ENCODE results near the gene SMAGP. TPM values are rescaled to one million over a fixed set of nuclear protein-coding genes. Genes with fewer than 3 reads are reported as not detected.

Gene SMAGP
- total and polyA plus RNA-seq, 2 donors (not counting 3 experiments of a cell fraction or from before 2014, with no cell fraction given) = 21.4 to 26.2 TPM

- Histone ChIP-seq H3K9me1 (replicated peaks; ENCODE audit: control insufficient read depth, extremely low read depth, insufficient read depth, low read length) (no peaks in the 10 kb centered on the region), H3K79me2 (ENCODE audit: control insufficient read depth, insufficient read depth, low read length) (no peaks in the 10 kb centered on the region), H2AFZ (ENCODE audit: low read depth, low read length) (peak within 1 kb of the TSS; percentile 82), H3K27ac (ENCODE audit: insufficient read depth, low read depth, low read length) (peak within 1 kb of the TSS; percentile 70), H3K4me1 (ENCODE audit: control insufficient read depth, extremely low read depth, insufficient read depth, low read length) (peaks cover 16% of the 10 kb centered on the region), H4K20me1 (replicated peaks; ENCODE audit: control insufficient read depth, extremely low read depth, insufficient read depth, low read length) (no peaks in the 10 kb centered on the region), H3K27me3 (ENCODE audit: control insufficient read depth in 2 of 2, insufficient read depth in 2 of 2, low read length in 2 of 2) (no peaks in the 10 kb centered on the region), H3K4me3 (replicated peaks in 1 of 3; ENCODE audit: insufficient read depth in 1 of 3, low read depth in 1 of 3, low read length in 3 of 3) (peak within 1 kb of the TSS; percentile 64 to 89 (median 69)), H3K9ac (replicated peaks; ENCODE audit: extremely low read depth, insufficient read depth, low read length) (peak within 1 kb of the TSS; percentile 85), H3K4me2 (ENCODE audit: insufficient read depth, low read length) (peak within 1 kb of the TSS; percentile 84), H3K9me3 (replicated peaks; ENCODE audit: control insufficient read depth, insufficient read depth, low read length) (no peaks in the 10 kb centered on the region), H3K36me3 (ENCODE audit: control insufficient read depth in 2 of 2, extremely low read depth in 1 of 2, insufficient read depth in 2 of 2, low read length in 2 of 2) (no peaks in the 10 kb centered on the region)
- TF ChIP-seq, protein P1, sequence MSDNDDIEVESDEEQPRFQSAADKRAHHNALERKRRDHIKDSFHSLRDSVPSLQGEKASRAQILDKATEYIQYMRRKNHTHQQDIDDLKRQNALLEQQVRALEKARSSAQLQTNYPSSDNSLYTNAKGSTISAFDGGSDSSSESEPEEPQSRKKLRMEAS (IDR thresholded peaks at IDR 0.05; ENCODE audit: insufficient read depth, insufficient read length) = no peak
- no peak for TF ChIP-seq JUN (IDR thresholded peaks at IDR 0.05; ENCODE audit: borderline replicate concordance, insufficient read depth, insufficient read length, low read depth)
- no peak for TF ChIP-seq POLR2AphosphoS5 (IDR thresholded peaks at IDR 0.05; ENCODE audit: insufficient read depth, low read depth, low read length)
- no peak for TF ChIP-seq EZH2 (IDR thresholded peaks at IDR 0.05; ENCODE audit: borderline replicate concordance, low read depth, low read length, severe bottlenecking)
- no peak for TF ChIP-seq FOS (IDR thresholded peaks at IDR 0.05; ENCODE audit: borderline replicate concordance, insufficient read depth, low read length)
- peak; percentile 16 for TF ChIP-seq POLR2A (IDR thresholded peaks at IDR 0.05; ENCODE audit: low read depth, low read length)
- TF ChIP-seq, protein P2, sequence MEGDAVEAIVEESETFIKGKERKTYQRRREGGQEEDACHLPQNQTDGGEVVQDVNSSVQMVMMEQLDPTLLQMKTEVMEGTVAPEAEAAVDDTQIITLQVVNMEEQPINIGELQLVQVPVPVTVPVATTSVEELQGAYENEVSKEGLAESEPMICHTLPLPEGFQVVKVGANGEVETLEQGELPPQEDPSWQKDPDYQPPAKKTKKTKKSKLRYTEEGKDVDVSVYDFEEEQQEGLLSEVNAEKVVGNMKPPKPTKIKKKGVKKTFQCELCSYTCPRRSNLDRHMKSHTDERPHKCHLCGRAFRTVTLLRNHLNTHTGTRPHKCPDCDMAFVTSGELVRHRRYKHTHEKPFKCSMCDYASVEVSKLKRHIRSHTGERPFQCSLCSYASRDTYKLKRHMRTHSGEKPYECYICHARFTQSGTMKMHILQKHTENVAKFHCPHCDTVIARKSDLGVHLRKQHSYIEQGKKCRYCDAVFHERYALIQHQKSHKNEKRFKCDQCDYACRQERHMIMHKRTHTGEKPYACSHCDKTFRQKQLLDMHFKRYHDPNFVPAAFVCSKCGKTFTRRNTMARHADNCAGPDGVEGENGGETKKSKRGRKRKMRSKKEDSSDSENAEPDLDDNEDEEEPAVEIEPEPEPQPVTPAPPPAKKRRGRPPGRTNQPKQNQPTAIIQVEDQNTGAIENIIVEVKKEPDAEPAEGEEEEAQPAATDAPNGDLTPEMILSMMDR (IDR thresholded peaks at IDR 0.05; ENCODE audit: extremely low read depth in 1 of 2, insufficient read depth in 1 of 2, low read depth in 1 of 2, low read length in 2 of 2) = peak; percentile 20 to 68
- TF ChIP-seq GATA2 (IDR thresholded peaks at IDR 0.05; ENCODE audit: insufficient read depth, insufficient read length, low read depth, low read length) = no peak
- dilution Hi-C loops (cut with MboI; ENCODE audit: extremely low pct_ligation_motif_present, low sequenced_read_pairs) (no loop called here), intact Hi-C loops (cut with micrococcal nuclease) (loop anchor here (1.0 to 5.0 kb wide), 4 partner anchors 21 to 136 kb away; partner anchors contain the start of genes CSRNP2, DAZAP2 and SMAGP)
- FAIRE-seq (peak; percentile 59), DNase-seq (ENCODE audit: low read depth, low spot score) (peak; percentile 85)
- ChIA-PET CTCF (interaction anchor here (0.5 to 2.4 kb wide), 22 partner anchors 11 to 685 kb away, joined by 3 to 27 read pairs (median 4); partner anchors contain the start of genes DAZAP2 and SMAGP), POLR2A (interaction anchor here (0.5 to 1.6 kb wide), 12 partner anchors 18 to 455 kb away, joined by 3 to 12 read pairs (median 4); partner anchors contain the start of genes CSRNP2 and TFCP2)
- TSS peak; percentile 53 for BruUV-seq (replicated peaks)
Measured at GRCh38 chr12:51217968-51218606, 52.1 kb downstream of the SMAGP start, which contains the start of gene POU6F1. Gene POU6F1, minus strand, starts transcription at chr12:51218062. Its CDS starts 11,226 bp downstream, at chr12:51206836.
